Measurements from ENCODE around the gene PRDX5.
A peak's percentile ranks its signal among the peaks of the same experiment; 100 is the strongest.

The PRDX5 gene

GRCh38 chr11:64290352-64291261, 27.3 kb upstream of the PRDX5 start:
- no peak for DNase-seq

GRCh38 chr11:64291262-64291751, 26.6 kb upstream of the PRDX5 start, which contains the start of gene KCNK4:
KCNK4 (plus strand) TSS chr11:64291302; CDS start chr11:64293019, 1,717 bp downstream.
- no peak for DNase-seq

GRCh38 chr11:64291752-64292459, 26.0 kb upstream of the PRDX5 start:
- no peak for DNase-seq

- no peak for DNase-seq
Observed at GRCh38 chr11:64292460-64293254, 25.3 kb upstream of the PRDX5 start.

- no peak for DNase-seq
Observed at GRCh38 chr11:64294774-64295173, 23.1 kb upstream of the PRDX5 start.

- DNase-seq: no peak
Observed at GRCh38 chr11:64295760-64296159, 22.2 kb upstream of the PRDX5 start.

- DNase-seq: no peak
Observed at GRCh38 chr11:64296236-64296635, 21.7 kb upstream of the PRDX5 start.

GRCh38 chr11:64296830-64297698, 20.9 kb upstream of the PRDX5 start:
- DNase-seq: no peak

GRCh38 chr11:64297699-64298358, 20.1 kb upstream of the PRDX5 start:
- no peak for DNase-seq

- no peak for DNase-seq
Observed at GRCh38 chr11:64298966-64299846, 18.7 kb upstream of the PRDX5 start.

- no peak for DNase-seq
Observed at GRCh38 chr11:64299847-64300648, 17.9 kb upstream of the PRDX5 start, which contains the start of gene CATSPERZ. CATSPERZ (plus strand) TSS chr11:64300358; CDS start chr11:64300411, 53 bp downstream.

GRCh38 chr11:64303109-64304031, 14.6 kb upstream of the PRDX5 start:
- no peak for DNase-seq

- DNase-seq: no peak
Observed at GRCh38 chr11:64304032-64304315, 13.9 kb upstream of the PRDX5 start.

- peak; percentile 37 to 64 for DNase-seq
Observed at GRCh38 chr11:64304316-64305072, 13.4 kb upstream of the PRDX5 start.

- DNase-seq: peak; percentile 94
Observed at GRCh38 chr11:64305075-64305690, 12.7 kb upstream of the PRDX5 start, which contains the start of gene ESRRA. ESRRA (plus strand) TSS chr11:64305524; CDS start chr11:64307180, 1,656 bp downstream.

- no peak for DNase-seq
Observed at GRCh38 chr11:64305691-64306562, 12.0 kb upstream of the PRDX5 start.
